MM.1S (cell line): ENCODE data around the gene CYB5R2.

Source experiments
- DNase-seq: peaks from one replicate; pipeline ENCODE4 v3.0.0-alpha.2; 2015
- H2AFZ ChIP-seq: fragments of 300-600 bp; sonication (generic); 2 replicates; pipeline ENCODE4 v1.6.0; 2016; ENCODE audit warnings: antibody characterized with exemption, low read length
- H3F3A ChIP-seq: fragments of 300-600 bp; sonication (generic); 2 replicates; pipeline ENCODE4 v1.6.1; 2016; ENCODE audit warnings: mild to moderate bottlenecking, antibody characterized with exemption, low read length, moderate library complexity, mixed read lengths; ENCODE audit not compliant: insufficient read depth
- H3K27ac ChIP-seq: fragments of 300-600 bp; sonication (generic); 2 replicates; pipeline ENCODE4 v1.5.1; 2016; ENCODE audit warnings: mild to moderate bottlenecking, low read length
- H3K27me3 ChIP-seq: fragments of 300-600 bp; sonication (generic); replicated peaks from 2 replicates; pipeline ENCODE4 v1.6.0; 2016; ENCODE audit warnings: low read length; ENCODE audit not compliant: insufficient read depth
- H3K36me3 ChIP-seq: fragments of 300-600 bp; sonication (generic); replicated peaks from 2 replicates; pipeline ENCODE4 v1.6.1; 2016; ENCODE audit warnings: mild to moderate bottlenecking, low read length, mixed read lengths; ENCODE audit not compliant: insufficient read depth
- H3K4me1 ChIP-seq: fragments of 300-600 bp; sonication (generic); 2 replicates; pipeline ENCODE4 v1.6.1; 2016; ENCODE audit warnings: low read length, mixed read lengths
- H3K4me2 ChIP-seq: fragments of 300-600 bp; sonication (generic); 2 replicates; pipeline ENCODE4 v1.6.0; 2016; ENCODE audit warnings: low read depth, low read length
- H3K4me3 ChIP-seq: fragments of 300-600 bp; sonication (generic); 2 replicates; pipeline ENCODE4 v1.5.1; 2016; ENCODE audit warnings: low read length, mixed read lengths
- H3K79me2 ChIP-seq: fragments of 300-600 bp; sonication (generic); 2 replicates; pipeline ENCODE4 v1.6.1; 2016; ENCODE audit warnings: mixed run types, low read length, mixed read lengths
- H3K9ac ChIP-seq: fragments of 300-600 bp; sonication (generic); 2 replicates; pipeline ENCODE4 v1.6.1; 2016; ENCODE audit warnings: low read length, mixed read lengths
- H3K9me2 ChIP-seq: fragments of 300-600 bp; sonication (generic); replicated peaks from 2 replicates; pipeline ENCODE4 v1.6.1; 2016; ENCODE audit warnings: mild to moderate bottlenecking, low read length, mixed read lengths; ENCODE audit not compliant: insufficient read depth
- H3K9me3 ChIP-seq: fragments of 300-600 bp; sonication (generic); replicated peaks from 2 replicates; pipeline ENCODE4 v1.6.1; 2016; ENCODE audit warnings: mild to moderate bottlenecking, low read length, mixed read lengths; ENCODE audit not compliant: insufficient read depth
- H4K20me1 ChIP-seq: fragments of 300-600 bp; sonication (generic); 2 replicates; pipeline ENCODE4 v1.6.1; 2016; ENCODE audit warnings: mild to moderate bottlenecking, low read length, moderate library complexity, mixed read lengths; ENCODE audit not compliant: insufficient read depth
- CTCF ChIP-seq: fragments of 300-600 bp; sonication (generic); IDR thresholded peaks from 2 replicates; pipeline ENCODE4 v1.5.1; 2016; ENCODE audit warnings: antibody characterized with exemption, low read length, mixed read lengths
- EZH2 ChIP-seq: fragments of 300-600 bp; sonication (generic); optimal IDR thresholded peaks from 2 replicates; pipeline ENCODE3; 2017; ENCODE audit warnings: low read depth, mild to moderate bottlenecking, antibody characterized with exemption, low read length, mixed read lengths
- EZH2phosphoT487 ChIP-seq: fragments of 300-600 bp; sonication (generic); IDR thresholded peaks from 2 replicates; pipeline ENCODE4 v1.6.1; 2018; ENCODE audit warnings: antibody characterized with exemption, low read length

The CYB5R2 gene

GRCh38 chr11:7677796-7678201 is 4.5 kb upstream of the CYB5R2 start:
- H3K27ac ChIP-seq: no peak overlapping the region
- H3K4me3 ChIP-seq: no peak overlapping the region
- no peaks in the 10 kb centered on the region for H3K9me3 ChIP-seq
- no peak overlapping the region for H3K9ac ChIP-seq
- H3K27me3 ChIP-seq: no peaks in the 10 kb centered on the region
- H3K36me3 ChIP-seq: no peaks in the 10 kb centered on the region
- no peaks in the 10 kb centered on the region for H3K79me2 ChIP-seq
- no peak for TF ChIP-seq EZH2
- no peak for TF ChIP-seq EZH2phosphoT487
- no peak for TF ChIP-seq CTCF
- H3F3A ChIP-seq: no peaks in the 10 kb centered on the region
- H4K20me1 ChIP-seq: no peaks in the 10 kb centered on the region
- H3K4me1 ChIP-seq: no peaks in the 10 kb centered on the region
- no peak overlapping the region for H2AFZ ChIP-seq
- H3K9me2 ChIP-seq: no peaks in the 10 kb centered on the region
- DNase-seq: no peak
- no peak overlapping the region for H3K4me2 ChIP-seq

GRCh38 chr11:7677071-7677470 is 3.8 kb upstream of the CYB5R2 start:
- Histone ChIP-seq H2AFZ (no peak overlapping the region), H3F3A (no peaks in the 10 kb centered on the region), H4K20me1 (no peaks in the 10 kb centered on the region), H3K9me3 (no peaks in the 10 kb centered on the region), H3K9ac (no peak overlapping the region), H3K4me3 (no peak overlapping the region), H3K79me2 (no peaks in the 10 kb centered on the region), H3K4me2 (no peak overlapping the region), H3K4me1 (peaks cover 5% of the 10 kb centered on the region), H3K27me3 (no peaks in the 10 kb centered on the region), H3K27ac (no peak overlapping the region), H3K36me3 (no peaks in the 10 kb centered on the region), H3K9me2 (no peaks in the 10 kb centered on the region)
- TF ChIP-seq EZH2phosphoT487 (no peak), CTCF (no peak)
- no peak for DNase-seq

- TF ChIP-seq EZH2 (no peak), CTCF (no peak), EZH2phosphoT487 (no peak)
- Histone ChIP-seq H4K20me1 (no peaks in the 10 kb centered on the region), H2AFZ (no peak overlapping the region), H3K36me3 (no peaks in the 10 kb centered on the region), H3K9me2 (no peaks in the 10 kb centered on the region), H3K27me3 (no peaks in the 10 kb centered on the region), H3K9me3 (no peaks in the 10 kb centered on the region), H3F3A (no peaks in the 10 kb centered on the region), H3K79me2 (no peaks in the 10 kb centered on the region), H3K4me1 (peaks cover 18% of the 10 kb centered on the region), H3K4me2 (no peak overlapping the region), H3K27ac (no peak overlapping the region), H3K9ac (no peak overlapping the region), H3K4me3 (no peak overlapping the region)
- DNase-seq: no peak
Observed at GRCh38 chr11:7675631-7676030, 2.3 kb upstream of the CYB5R2 start.
